AG04449 (cell line): ENCODE data around the gene CARD10.

Source experiments
- CTCF ChIA-PET: fragments of 350-600 bp; formaldehyde crosslinking; extraction: SDS; loops from one replicate; lab custom pipeline; 2021; ENCODE audit warnings: antibody characterized with exemption; lab: Yijun Ruan, JAX
- POLR2A ChIA-PET: fragments of 400-600, 350-600 bp; formaldehyde crosslinking; extraction: SDS; loops from one replicate; lab custom pipeline; 2020; ENCODE audit warnings: antibody characterized with exemption, inconsistent platforms; lab: Yijun Ruan, JAX
- DNase-seq: peaks from one replicate; pipeline ENCODE4 v3.0.0-alpha.2; 2010; ENCODE audit warnings: low read depth, low spot score
- H3K4me3 ChIP-seq: 2 replicates; pipeline ENCODE4 v1.5.1; 2011; ENCODE audit warnings: low read depth, mild to moderate bottlenecking, control low read depth, low read length
- TF ChIP-seq, protein P1 (sequence below): IDR thresholded peaks from one replicate; pipeline ENCODE4 v1.5.1; 2011; ENCODE audit warnings: mild to moderate bottlenecking, moderate library complexity, low read length, control low read depth, inconsistent platforms; ENCODE audit not compliant: insufficient read depth; ENCODE audit errors: missing control alignments

The CARD10 gene

DNA sequence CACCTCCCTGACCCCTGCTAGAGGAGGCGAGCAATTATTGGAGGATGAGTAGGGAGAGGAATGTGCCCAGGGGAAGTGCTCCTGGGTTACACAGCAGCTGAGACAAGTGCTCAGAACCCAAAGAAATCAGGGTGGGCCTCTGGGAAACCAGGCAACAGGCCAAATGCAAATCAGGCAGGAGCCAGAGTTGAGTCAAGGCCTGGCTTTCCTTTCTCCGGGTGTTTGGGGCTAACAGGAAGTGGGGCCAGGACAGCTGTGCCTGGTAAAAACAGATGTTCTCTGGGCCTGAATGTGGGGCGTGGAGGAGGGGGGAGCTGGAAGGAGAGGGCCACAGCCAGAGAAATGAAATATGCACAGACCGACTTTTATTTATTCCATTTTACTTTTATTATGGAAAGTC is 55.0 kb downstream of the CARD10 start:
- ChIA-PET CTCF (interaction anchor here (0.8 to 2.9 kb wide), 4 partner anchors 11 to 265 kb away, joined by 3 to 19 read pairs (median 4); no protein-coding TSS in a partner anchor), POLR2A (no interaction called here)
- TF ChIP-seq, protein P1, sequence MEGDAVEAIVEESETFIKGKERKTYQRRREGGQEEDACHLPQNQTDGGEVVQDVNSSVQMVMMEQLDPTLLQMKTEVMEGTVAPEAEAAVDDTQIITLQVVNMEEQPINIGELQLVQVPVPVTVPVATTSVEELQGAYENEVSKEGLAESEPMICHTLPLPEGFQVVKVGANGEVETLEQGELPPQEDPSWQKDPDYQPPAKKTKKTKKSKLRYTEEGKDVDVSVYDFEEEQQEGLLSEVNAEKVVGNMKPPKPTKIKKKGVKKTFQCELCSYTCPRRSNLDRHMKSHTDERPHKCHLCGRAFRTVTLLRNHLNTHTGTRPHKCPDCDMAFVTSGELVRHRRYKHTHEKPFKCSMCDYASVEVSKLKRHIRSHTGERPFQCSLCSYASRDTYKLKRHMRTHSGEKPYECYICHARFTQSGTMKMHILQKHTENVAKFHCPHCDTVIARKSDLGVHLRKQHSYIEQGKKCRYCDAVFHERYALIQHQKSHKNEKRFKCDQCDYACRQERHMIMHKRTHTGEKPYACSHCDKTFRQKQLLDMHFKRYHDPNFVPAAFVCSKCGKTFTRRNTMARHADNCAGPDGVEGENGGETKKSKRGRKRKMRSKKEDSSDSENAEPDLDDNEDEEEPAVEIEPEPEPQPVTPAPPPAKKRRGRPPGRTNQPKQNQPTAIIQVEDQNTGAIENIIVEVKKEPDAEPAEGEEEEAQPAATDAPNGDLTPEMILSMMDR, result no peak
- no peak for DNase-seq
- H3K4me3 ChIP-seq, result no peak overlapping the region

DNA sequence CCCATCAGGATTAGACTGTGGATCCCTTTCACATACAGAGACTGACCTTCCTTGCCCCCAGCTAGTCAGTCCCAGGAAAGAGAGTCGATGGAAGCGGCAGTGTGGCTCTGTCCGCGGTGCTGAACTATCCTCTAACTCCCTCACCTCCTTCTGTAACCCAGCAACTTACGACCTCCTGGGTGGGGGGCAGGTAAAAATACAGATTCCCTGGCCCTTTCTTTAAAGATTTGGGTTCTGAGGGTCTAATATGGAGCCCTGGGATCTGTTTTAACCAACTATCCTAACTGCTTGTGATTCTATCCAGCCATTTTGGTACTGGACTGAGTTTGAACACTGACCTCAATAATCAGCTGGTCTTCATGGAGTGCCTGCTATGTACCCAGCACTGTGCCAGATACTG is 56.2 kb downstream of the CARD10 start:
- H3K4me3 ChIP-seq, result no peak overlapping the region
- no peak for DNase-seq
- POLR2A ChIA-PET, result no interaction called here
- CTCF ChIA-PET, result interaction anchor here (0.6 to 2.9 kb wide), 3 partner anchors 9 to 146 kb away, joined by 3 to 19 read pairs (median 3); no protein-coding TSS in a partner anchor
- TF ChIP-seq, protein P1, result no peak

DNA sequence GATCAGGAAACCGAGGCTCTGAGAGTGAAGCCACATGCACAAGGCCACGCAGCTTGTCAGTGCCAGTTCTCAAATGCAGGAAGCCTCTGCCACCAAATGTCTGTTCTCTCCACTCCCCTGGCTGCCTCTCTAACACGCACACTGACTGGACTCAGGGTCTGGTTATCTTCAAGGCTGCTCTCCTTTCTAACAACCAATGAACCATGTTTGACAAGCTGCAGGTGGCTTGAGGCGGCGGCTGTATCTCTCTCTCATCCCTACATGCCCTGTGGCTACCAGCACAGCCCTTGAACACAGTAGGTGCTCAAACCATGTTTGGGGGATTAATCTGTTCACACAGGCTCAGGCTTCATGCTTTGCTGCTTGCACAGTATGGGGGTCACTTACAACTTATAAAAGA is 56.8 kb downstream of the CARD10 start:
- TF ChIP-seq, protein P1, result no peak
- no peak for DNase-seq
- ChIA-PET POLR2A (no interaction called here), CTCF (interaction anchor here (0.6 to 2.9 kb wide), 4 partner anchors 10 to 148 kb away, joined by 3 to 19 read pairs (median 3); no protein-coding TSS in a partner anchor)
- H3K4me3 ChIP-seq, result no peak overlapping the region

DNA sequence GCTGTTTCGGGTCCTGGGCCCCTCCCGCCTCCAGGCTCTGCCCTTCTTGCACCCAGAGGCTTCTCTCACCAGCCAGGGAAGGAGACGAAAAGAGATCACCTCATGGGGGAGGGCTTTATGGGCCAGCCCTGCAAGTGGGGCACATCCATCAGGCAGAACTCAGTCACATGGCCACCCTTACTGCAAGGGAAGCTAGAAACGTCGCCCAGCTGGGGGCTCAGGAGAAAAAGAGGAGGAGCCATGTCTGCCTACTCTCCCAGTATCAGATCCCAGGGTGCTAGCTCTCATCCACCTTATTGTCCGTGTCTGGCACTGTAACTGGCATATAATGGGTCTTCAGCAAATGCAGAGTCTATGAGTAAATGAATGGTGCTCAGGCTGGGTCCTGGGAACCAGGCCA is 57.3 kb downstream of the CARD10 start:
- CTCF ChIA-PET, result interaction anchor here (0.9 to 2.9 kb wide), 3 partner anchors 10 to 148 kb away, joined by 3 to 19 read pairs (median 3); no protein-coding TSS in a partner anchor
- no peak for DNase-seq
- POLR2A ChIA-PET, result no interaction called here
- TF ChIP-seq, protein P1, result no peak
- no peak overlapping the region for H3K4me3 ChIP-seq

DNA sequence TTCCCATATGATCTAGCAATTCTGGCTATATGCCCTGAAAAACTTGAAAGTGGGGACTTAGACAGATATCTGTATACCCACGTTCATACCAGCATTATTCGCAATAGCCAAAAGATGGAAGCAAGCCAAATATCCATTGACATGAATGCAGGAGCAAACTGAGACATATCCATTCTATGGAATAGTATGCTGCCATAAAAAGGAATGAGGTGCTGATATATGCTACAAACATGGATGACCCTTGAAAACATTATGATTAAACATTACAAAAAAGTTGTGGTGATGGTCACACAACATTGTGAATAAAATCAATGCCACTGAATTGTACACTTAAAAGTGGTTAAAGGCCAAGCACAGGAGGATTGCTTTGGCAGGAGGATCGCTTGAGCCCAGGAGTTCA is 58.5 kb downstream of the CARD10 start:
- TF ChIP-seq, protein P1, result no peak
- POLR2A ChIA-PET, result no interaction called here
- H3K4me3 ChIP-seq, result no peak overlapping the region
- DNase-seq, result no peak
- CTCF ChIA-PET, result interaction anchor here (0.6 to 7.5 kb wide), 3 partner anchors 19 to 146 kb away, joined by 4 to 559 read pairs (median 5); no protein-coding TSS in a partner anchor

DNA sequence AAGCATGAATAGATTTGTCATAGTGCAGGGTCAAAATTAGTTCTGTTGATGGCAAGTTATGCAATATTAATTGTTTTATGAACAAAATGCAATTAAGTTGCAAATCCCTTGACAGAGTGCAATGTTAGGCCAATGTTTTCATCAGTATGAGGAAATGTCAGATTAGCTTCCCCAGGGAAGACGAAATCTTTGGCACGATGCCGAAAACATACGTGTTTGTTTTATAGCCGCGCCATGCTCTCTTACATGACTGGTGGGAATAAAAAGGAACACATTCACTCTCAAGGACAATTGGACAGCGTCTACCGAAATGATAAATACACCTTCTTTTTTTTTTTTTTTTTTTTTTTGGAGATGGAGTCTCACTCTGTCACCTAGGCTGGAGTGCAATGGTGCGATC is 60.0 kb downstream of the CARD10 start:
- CTCF ChIA-PET, result interaction anchor here (1.3 to 7.5 kb wide), 11 partner anchors 10 to 260 kb away, joined by 3 to 559 read pairs (median 13); no protein-coding TSS in a partner anchor
- POLR2A ChIA-PET, result no interaction called here
- TF ChIP-seq, protein P1, result no peak
- no peak for DNase-seq
- H3K4me3 ChIP-seq, result no peak overlapping the region
